Esophagus squamous epithelium (tissue), 5 donors: ENCODE data around the gene PLEKHA8. TPM values are rescaled to one million over a fixed set of nuclear protein-coding genes. Genes with fewer than 3 reads are reported as not detected.
A peak's percentile ranks its signal among the peaks of the same experiment; 100 is the strongest.
"Not testable (repeated sequence)": the region's sequence is repeated elsewhere in the genome, so short reads cannot be mapped to it uniquely, and the experiment has no call there.

Source experiments
- DNase-seq: peaks from one replicate; lab custom pipeline; 2025; lab: John Stamatoyannopoulos, UW
- H3K27ac ChIP-seq, 4 donors: fragments of 200-600 bp; sonication (generic); one replicate each; pipeline ENCODE4 v1.5.1; 2016 to 2019; ENCODE audit warnings: mild to moderate bottlenecking in 1 of 4
- H3K27me3 ChIP-seq, 4 donors: fragments of 200-600 bp; sonication (generic); 1 replicate in 3 of 4; 2 replicates in 1 of 4; pipeline versions ENCODE4 v1.5.1 to v1.6.0; 2017 to 2021; ENCODE audit warnings: antibody characterized with exemption in 1 of 4
- H3K36me3 ChIP-seq, 3 donors: fragments of 200-600 bp; sonication (generic); one replicate each; pipeline ENCODE4 v1.5.1; 2016 to 2019
- H3K4me1 ChIP-seq, 3 donors: fragments of 200-600 bp; sonication (generic); one replicate each; pipeline ENCODE4 v1.5.1; 2017 to 2019
- H3K4me3 ChIP-seq, 4 donors: fragments of 200-600 bp; sonication (generic); 1 replicate in 3 of 4; 2 replicates in 1 of 4; pipeline ENCODE4 v1.5.1; 2016 to 2019; ENCODE audit warnings: mild to moderate bottlenecking in 2 of 4, moderate library complexity in 1 of 4
- H3K9me3 ChIP-seq, 3 donors: fragments of 200-600 bp; sonication (generic); one replicate each; pipeline ENCODE4 v1.5.1; 2016 to 2019
- POLR2A ChIP-seq, 4 donors: fragments of 450-650 bp; IDR thresholded peaks; one replicate each; pipeline ENCODE4 v1.6.1; 2017; ENCODE audit warnings: antibody characterized with exemption in 4 of 4, mild to moderate bottlenecking in 4 of 4, moderate library complexity in 3 of 4
- WGBS, 2 donors: methylation state at CpG; one replicate each; pipeline ENCODE4 v1.1.5; 2018; 5-methylcytosine and 5-hydroxymethylcytosine counted together
- intact Hi-C: fragments of 100-400 bp; cut with DNase I; formaldehyde crosslinking; loops from one replicate; pipeline ENCODE4 v1.15.0; 2022
- total RNA-seq, 4 donors: library from RNA; depleted of rRNA; stranded (reverse); fragments of >200 nt; gene quantifications; one replicate each; pipeline ENCODE4 v1.1.0, GENCODE V29; 2016
- TF ChIP-seq, protein P1 (sequence below), 6 experiments: fragments of 450-650 bp in 4 of 6; fragments of 200-600 bp in 2 of 6; sonication (generic) in 2 of 6; IDR thresholded peaks; one replicate each; pipeline ENCODE4 v1.5.1; 2016 to 2019; ENCODE audit warnings: antibody characterized with exemption in 6 of 6, mild to moderate bottlenecking in 4 of 6, moderate library complexity in 4 of 6
- donor health status: DM: yes; HTN: yes; CAD: no.

PLEKHA8 gene
- total RNA-seq, 4 donors from 2014 or later, result 5.1 to 10.5 (median 5.9) TPM

DNA sequence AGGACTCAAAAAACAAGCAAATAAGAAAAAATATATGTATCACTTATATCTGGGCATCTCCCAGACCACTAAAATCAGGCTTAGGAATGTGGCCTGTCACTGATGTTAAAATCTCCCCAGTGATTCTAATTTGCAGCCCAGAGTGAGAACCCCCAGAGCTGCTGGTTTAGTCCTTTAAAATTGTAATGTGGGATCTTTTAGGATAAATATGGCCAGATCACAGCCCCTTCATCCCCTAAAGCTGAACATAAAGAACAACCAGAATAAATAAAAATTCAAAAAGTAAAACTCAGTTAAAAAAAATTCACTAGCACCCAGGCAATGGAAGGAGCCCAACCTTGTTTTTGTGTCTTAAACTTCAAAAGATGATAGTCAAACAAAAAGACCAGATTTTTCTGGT lies 60.1 kb downstream of the PLEKHA8 start:
- TF ChIP-seq POLR2A (IDR thresholded peaks at IDR 0.05), result no peak
- TF ChIP-seq, protein P1, sequence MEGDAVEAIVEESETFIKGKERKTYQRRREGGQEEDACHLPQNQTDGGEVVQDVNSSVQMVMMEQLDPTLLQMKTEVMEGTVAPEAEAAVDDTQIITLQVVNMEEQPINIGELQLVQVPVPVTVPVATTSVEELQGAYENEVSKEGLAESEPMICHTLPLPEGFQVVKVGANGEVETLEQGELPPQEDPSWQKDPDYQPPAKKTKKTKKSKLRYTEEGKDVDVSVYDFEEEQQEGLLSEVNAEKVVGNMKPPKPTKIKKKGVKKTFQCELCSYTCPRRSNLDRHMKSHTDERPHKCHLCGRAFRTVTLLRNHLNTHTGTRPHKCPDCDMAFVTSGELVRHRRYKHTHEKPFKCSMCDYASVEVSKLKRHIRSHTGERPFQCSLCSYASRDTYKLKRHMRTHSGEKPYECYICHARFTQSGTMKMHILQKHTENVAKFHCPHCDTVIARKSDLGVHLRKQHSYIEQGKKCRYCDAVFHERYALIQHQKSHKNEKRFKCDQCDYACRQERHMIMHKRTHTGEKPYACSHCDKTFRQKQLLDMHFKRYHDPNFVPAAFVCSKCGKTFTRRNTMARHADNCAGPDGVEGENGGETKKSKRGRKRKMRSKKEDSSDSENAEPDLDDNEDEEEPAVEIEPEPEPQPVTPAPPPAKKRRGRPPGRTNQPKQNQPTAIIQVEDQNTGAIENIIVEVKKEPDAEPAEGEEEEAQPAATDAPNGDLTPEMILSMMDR (IDR thresholded peaks at IDR 0.05), result no peak
- peaks cover 0 to 4% (median 0%) of the 10 kb centered on the region in 3 donors for H3K36me3 ChIP-seq
- no peak overlapping the region for H3K27ac ChIP-seq
- no peaks in the 10 kb centered on the region for H3K4me1 ChIP-seq
- no peak for DNase-seq
- intact Hi-C loops, result no loop called here
- no peaks in the 10 kb centered on the region for H3K9me3 ChIP-seq
- no peaks in the 10 kb centered on the region for H3K27me3 ChIP-seq
- H3K4me3 ChIP-seq, result no peak overlapping the region

DNA sequence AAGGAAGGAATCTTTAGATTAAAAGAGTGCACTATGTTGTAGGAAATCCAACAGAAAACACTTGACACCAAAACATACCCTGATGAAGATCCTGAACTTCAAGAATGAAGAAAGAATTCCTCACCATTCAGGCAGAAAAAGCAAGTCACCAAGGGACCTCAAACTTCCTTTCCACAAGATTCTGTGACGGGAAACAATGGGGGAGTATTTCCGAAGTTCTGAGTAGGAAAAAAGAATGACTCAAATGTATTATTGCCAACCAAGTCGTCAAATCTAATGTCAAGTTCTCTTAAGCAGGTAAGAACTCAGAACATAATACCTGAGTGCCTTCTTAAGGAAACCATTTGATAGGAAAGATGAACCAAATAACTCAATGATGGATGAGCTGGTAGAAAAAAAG lies 61.9 kb downstream of the PLEKHA8 start:
- H3K27ac ChIP-seq, result no peak overlapping the region
- peaks cover 0 to 4% (median 0%) of the 10 kb centered on the region in 3 donors for H3K36me3 ChIP-seq
- 49 to 69% methylated on average over 3 of the region's 3 CpGs for WGBS, 2 donors
- H3K4me1 ChIP-seq, result no peaks in the 10 kb centered on the region
- H3K27me3 ChIP-seq, result no peaks in the 10 kb centered on the region
- no peak for DNase-seq
- TF ChIP-seq, protein P1 (IDR thresholded peaks at IDR 0.05), result no peak
- no peak for TF ChIP-seq POLR2A (IDR thresholded peaks at IDR 0.05)
- intact Hi-C loops, result no loop called here
- H3K9me3 ChIP-seq, result no peaks in the 10 kb centered on the region
- H3K4me3 ChIP-seq, result no peak overlapping the region

DNA sequence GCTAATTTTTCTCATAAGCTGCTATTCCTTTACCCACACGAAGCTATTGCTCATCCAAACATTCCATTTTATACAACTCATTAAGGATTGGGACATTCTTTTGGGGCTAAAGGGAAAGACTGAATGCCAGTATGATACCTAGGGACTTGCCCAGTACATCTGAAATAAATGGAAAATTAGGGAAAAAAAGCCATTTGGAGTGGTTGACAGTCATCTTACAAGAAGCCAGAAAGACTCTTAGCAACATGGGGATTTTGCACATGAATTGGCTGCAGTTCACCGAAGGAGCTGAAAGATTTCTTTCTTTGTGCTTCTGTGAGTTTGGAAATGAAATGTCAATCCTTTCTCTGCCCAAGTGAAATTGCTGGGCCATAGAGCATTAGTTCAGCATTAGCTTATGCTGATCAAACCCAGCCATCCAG lies 63.3 kb downstream of the PLEKHA8 start:
- Histone ChIP-seq H3K4me1 (no peaks in the 10 kb centered on the region), H3K36me3 (peaks cover 0 to under 1% (median 0%) of the 10 kb centered on the region in 3 donors), H3K27me3 (no peaks in the 10 kb centered on the region), H3K9me3 (no peaks in the 10 kb centered on the region), H3K4me3 (no peak overlapping the region), H3K27ac (peak overlapping the region in 1 of 4 donors; percentile 39)
- TF ChIP-seq POLR2A (IDR thresholded peaks at IDR 0.05), result no peak
- TF ChIP-seq, protein P1 (IDR thresholded peaks at IDR 0.05), result no peak
- WGBS, 2 donors, result 50 to 78% methylated on average over 2 of the region's 2 CpGs
- no peak for DNase-seq
- intact Hi-C loops, result no loop called here

DNA sequence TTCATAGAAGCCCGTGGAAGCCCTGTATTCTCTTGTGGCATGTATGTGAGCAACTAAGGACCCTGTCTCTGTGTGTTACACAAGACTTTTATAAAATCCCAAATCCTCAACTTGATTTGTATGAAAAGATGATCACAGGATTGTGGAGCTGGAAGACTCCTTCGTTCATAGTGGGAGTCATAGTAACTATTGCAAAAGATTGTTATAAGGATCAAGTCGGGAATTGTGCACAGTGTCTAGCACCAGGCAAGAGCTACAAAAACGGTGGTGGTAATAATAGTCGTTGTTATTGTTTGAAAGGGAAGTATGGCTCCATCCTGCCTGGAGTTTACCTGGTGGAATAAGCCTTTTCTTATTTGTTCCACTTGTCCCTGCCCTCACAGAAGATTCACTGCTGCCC lies 63.8 kb downstream of the PLEKHA8 start:
- DNase-seq, result no peak
- 81 to 90% methylated on average over 5 of the region's 5 CpGs for WGBS, 2 donors

DNA sequence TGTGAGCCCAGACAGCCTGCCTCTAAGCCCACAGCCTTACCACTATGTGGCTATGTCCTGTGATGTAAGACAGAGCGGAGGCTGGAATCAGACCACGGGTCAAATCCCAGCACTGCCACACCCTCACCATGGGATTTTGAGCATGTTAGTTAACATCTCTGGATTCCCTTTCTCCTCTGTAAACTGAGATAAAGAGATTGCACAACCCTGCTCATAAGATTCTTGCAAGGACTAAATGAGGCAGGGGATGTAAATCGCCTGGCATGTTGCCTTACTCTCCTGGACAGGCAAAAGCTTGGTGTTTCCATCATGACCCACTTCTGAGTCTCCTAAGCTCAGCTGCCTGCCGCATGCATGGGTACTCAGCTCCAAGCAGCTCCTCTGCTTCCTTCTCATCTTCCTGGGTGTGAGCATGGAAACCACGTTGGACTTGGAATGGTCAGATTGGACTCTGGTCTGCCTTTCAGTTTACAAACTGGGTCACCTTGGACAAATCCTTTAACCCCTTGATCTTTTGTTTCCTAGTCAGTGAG lies 65.3 kb downstream of the PLEKHA8 start:
- H3K36me3 ChIP-seq, result no peaks in the 10 kb centered on the region
- TF ChIP-seq, protein P1 (IDR thresholded peaks at IDR 0.05), result no peak
- no peak for TF ChIP-seq POLR2A (IDR thresholded peaks at IDR 0.05)
- WGBS, 2 donors, result 76 to 80% methylated on average over 5 of the region's 5 CpGs
- H3K4me3 ChIP-seq, result no peak overlapping the region
- no peak for DNase-seq
- no peaks in the 10 kb centered on the region for H3K9me3 ChIP-seq
- no peaks in the 10 kb centered on the region for H3K27me3 ChIP-seq
- H3K4me1 ChIP-seq, result no peaks in the 10 kb centered on the region
- no peak overlapping the region for H3K27ac ChIP-seq
- intact Hi-C loops, result no loop called here

More for the DNA sequence above, 63.8 kb downstream of the PLEKHA8 start:
- no peaks in the 10 kb centered on the region for H3K36me3 ChIP-seq
- H3K4me1 ChIP-seq, result no peaks in the 10 kb centered on the region
- intact Hi-C loops, result no loop called here
- TF ChIP-seq, protein P1 (IDR thresholded peaks at IDR 0.05), result no peak
- no peak for TF ChIP-seq POLR2A (IDR thresholded peaks at IDR 0.05)
- H3K27me3 ChIP-seq, result no peaks in the 10 kb centered on the region
- peak overlapping the region in 1 of 4 donors; percentile 39 for H3K27ac ChIP-seq
- H3K9me3 ChIP-seq, result no peaks in the 10 kb centered on the region
- H3K4me3 ChIP-seq, result no peak overlapping the region

DNA sequence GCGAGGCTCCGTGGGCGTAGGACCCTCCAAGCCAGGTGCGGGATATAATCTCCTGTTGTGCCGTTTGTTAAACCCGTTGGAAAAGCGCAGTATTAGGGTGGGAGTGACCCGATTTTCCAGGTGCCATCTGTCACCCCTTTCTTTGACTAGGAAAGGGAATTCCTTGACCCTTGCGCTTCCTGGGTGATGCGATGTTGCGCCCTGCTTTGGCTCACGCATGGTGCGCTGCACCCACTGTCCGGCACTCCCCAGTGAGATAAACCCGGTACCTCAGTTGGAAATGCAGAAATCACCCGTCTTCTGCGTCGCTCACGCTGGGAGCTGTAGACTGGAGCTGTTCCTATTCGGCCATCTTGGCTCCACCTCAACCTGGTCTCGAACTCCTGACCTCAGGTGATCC lies 70.4 kb downstream of the PLEKHA8 start:
- H3K4me1 ChIP-seq, intact Hi-C loops, H3K27ac ChIP-seq, H3K4me3 ChIP-seq, DNase-seq, H3K9me3 ChIP-seq, H3K36me3 ChIP-seq, H3K27me3 ChIP-seq: not testable (repeated sequence)
- WGBS, 2 donors, result 95 to 97% methylated on average over 10 to 15 of the region's 21 CpGs
